GM21526 (cell line): ENCODE measurements around the gene DPP10.
"Not testable (repeated sequence)": the region's sequence is repeated elsewhere in the genome, so short reads cannot be mapped to it uniquely, and the experiment has no call there.

Source experiments
- ATAC-seq: cut with Tn5 transposase; IDR thresholded peaks from one replicate; pipeline ENCODE4 v1.9.1; 2021; ENCODE audit warnings: moderate library complexity; ENCODE audit not compliant: unreplicated experiment, low FRiP score

DPP10 gene

DNA sequence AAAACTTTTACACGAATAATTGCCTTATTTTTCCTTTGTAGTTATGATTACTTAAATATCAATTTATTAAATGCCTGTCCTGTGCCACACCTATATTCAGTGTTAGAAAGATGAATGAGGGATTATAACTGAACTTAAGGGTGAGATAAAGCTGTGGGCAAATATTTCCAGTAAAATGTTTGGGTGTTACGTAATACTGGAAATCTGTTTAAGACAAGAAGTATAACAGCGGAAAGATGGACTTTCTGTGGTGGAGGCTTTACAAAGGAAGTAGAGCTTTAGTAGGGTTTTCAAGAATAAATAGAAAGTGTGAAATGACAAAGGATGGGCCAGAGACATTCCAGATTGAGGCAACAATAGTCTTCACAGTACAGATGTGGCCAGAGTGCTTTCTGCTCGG, 927.0 kb downstream of the DPP10 start:
- no peak for ATAC-seq

DNA sequence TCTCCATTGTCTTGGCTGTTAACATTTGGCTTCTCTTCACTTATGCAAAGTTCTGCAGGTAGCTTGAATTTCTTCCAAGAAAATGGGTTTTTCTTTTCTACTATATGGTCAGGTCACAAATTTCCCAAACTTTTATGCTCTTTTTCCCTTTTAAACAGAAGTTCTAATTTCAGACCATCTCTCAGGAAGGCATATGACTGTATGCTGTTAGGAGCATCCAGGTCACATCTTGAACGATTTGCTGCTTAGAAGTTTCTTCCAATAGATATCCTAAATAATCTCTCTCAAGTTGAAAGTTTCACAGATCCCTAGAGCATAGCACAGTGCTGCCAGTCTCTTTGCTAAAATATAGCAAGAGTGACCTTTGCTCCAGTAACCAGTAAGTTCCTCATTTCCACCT, 932.5 kb downstream of the DPP10 start:
- ATAC-seq = no peak

DNA sequence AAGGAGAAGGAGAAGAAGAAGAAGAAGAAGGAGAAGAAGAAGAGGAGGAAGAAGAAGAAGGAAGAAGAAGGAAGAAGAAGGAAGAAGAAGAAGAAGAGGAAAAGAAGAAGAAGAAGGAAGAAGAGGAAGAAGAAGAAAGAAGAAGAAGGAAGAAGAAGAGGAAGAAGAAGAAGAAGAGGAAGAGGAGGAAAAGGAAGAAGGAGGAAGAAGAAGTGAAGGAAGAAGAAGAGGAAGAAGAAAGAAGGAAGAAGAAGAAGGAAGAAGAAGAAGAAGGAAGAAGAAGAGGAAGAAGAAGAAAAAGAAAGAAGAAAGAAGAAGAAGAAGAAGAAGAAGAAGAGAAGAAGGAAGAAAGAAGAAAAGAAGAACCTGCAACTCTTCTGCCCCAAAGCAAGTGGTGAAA, 942.0 kb downstream of the DPP10 start:
- ATAC-seq = no peak

DNA sequence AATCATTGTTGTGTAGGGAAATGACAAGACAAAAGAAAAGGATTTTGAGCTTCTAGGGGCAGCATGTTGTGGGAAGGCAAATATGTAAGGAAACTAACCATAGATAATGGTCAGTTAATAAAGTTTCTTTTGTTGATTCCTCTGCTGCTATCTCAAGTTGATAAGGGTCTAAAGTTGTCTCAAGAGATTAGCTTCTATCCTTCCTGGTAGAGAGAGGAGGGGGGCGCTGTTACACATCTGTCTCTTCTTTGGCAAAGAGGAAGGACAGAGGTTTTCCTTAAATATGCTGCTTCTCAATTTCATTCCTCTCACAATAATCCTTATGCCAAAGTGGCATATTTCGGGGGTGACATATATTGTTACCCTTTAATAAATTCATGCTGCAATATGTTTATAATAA, 944.0 kb downstream of the DPP10 start:
- ATAC-seq = no peak

DNA sequence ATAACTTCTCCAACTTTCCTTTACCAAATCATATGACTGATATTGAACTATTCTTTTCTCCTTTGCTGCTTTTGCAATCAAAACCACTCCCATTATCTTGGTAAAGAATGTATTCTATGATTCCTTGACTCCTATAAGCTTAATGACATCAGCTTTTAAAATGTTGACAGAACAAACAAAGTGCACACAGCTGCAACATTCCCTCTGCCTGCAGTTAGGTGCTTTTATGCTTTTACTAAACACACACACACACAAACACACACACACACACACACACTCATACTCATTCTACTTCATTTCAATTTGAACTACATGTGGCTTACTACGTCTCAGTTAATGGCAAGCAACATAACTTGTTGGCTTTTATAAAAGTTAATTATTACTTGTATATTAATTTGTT, 946.6 kb downstream of the DPP10 start:
- no peak for ATAC-seq

DNA sequence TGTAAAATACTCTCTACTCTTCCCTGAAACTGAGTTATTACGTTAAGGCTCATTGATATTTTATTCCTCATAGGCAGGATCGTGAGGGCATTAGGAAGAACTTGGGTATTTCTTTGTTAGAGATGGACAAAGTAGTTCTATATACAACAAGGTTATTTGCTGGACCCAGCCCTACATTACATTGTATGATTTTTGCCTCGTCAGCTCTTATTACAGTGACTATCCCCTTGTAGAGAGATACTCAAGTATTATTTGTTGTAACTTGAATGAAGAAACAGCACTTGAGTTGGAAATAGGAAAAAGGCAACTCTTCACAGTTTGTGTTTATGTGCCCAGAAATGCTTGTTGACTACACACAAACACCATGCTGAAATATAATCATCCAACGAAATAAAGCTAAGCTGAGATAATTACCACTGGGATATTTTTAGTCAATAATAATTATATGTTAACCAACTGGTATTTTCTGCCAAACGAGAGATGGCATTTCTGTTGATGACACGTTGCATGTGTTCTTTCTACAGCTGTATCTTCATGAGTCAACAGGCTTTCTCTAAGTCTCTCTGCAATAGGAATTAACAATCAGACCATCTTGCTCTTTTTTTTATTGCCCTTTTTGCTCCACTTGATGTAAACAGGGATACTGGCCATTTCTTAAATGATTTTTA, 947.6 kb downstream of the DPP10 start:
- ATAC-seq = no peak

DNA sequence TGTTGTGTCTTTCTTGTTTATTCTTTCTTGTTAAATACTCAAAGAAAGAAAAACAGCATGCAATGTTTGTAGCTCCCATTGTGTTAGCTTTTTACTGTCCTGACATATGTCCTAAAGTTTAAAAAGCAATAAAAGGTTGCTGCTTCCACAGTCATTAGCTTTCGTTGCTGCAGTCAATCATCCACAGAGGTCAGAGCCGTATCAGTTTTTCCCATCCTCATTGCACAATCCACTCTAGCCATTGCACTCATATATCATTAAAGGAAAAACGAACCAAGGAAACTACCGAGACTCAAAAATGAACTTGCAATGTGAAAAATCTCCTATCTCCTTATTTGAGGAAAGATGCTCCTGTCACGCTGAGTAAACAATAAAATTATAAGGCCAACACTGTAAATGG, 954.1 kb downstream of the DPP10 start:
- no peak for ATAC-seq

DNA sequence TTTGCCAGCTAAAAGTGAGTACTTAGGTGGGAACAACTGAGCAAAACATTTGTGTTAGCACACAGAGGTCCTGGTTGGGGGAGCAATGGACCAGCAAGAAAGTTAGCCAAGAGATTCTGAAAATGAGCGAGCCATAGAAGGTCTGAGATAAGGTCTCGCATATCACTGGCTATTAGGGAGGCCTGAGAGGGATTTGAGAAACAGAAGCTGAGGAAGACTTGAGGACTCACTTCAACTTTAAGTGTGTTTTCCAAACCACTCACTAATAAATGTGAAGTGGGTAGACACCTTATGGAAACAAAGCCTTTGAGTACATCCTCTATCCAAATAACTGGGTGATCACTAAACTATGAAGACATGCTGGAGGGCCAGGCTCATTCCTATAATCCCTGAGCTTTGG, 958.5 kb downstream of the DPP10 start:
- no peak for ATAC-seq

DNA sequence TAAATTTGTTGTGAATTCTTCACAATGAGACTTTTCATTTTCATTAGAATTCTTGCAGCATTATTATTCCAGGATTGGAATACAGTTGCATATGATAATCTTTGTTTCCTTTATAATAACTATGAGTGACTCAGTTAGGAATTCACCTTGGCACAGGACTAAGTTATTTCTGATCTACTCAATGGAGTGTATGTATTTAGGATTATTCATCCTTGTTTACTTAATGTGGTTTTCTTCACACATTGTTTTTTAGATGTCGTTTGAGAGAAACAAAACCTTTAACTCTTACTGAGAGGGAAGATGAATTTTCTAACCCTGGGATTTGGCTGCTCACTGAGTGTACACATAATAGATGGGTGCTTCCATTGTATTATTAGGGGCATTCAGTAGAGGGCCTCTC, 970.1 kb downstream of the DPP10 start:
- no peak for ATAC-seq

DNA sequence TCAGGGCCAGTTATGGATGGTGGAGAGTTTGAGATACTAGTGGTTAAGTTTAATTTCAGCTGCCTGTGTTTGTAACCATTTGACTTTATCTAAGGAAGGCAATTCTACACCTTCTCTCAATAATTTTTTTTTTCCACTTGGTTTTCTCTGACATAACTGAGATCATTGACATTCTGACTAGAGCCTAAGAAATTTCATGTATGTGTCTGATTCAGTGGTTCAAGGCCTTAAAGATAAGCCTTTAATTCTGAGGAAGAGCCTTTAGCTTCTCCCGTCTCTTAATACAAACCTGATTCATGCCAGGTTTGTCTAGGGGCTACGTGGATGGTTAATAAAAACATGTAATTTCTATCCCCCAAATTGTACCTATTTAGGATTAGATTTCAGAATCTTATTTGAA, 971.4 kb downstream of the DPP10 start:
- ATAC-seq = no peak

DNA sequence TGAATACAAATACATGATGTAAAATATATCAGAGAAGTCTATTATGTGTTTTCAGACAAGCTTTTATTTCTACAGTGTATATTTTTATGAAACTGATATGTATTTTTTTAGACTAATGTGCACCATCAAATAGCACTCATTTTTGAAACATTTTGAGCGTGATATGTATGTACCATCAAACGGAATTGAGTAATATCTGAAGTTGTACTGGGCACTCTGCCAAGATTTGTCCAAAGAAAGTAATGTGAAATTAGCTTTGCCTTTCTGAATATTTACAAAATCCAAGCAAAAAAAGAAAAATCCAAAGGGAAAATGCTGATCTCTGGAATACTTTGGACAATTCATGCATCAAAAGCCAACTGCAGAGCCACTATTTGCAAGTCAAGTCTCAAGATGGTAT, 972.0 kb downstream of the DPP10 start:
- ATAC-seq = no peak

DNA sequence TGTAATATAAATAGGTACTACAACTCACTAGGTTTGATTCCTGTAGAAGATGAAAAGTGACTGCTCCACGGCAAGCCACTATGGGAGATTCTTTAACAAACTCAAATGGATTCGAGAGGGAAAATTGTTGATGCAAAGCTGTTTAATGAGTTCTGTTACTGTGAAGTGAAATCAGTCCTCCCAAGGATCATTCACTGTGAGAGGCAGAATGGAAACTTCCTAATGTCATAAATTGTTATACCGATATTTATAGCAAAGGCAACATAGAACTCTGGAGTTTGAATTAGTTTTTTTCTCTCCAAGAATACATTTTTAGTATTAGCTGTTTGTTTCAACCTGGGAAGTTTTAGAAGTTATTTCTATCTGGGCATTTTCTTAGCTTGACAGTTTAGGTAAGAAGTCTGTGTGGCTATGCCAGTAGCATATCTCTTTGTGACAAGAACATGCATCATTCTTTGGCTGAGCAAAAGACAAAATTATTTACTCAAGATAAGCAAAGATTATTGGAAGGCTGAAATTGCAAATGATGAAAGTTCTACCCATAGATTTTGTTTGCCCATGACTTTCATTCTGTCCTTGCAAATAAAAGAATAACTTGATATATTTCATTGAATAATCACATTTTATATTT, 979.7 kb downstream of the DPP10 start:
- ATAC-seq = no peak

DNA sequence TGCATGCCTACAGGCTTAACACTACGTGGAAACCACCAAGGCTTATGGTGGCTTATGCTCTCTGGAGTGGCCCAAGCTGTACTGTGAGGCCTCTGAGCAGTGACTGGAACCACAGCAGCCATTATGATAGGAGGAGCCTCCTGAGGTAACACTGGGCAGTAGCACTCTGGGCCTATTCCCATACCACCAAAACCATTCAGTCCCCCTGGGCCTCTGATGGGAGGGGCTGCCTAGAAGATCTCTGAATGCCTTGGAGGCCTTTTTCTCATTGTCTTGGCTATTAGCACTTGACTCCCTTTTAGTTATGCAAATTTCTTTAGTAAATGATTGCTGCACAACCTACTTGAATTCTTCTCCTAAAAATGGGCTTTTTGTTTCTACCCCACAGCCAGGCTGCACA, 985.0 kb downstream of the DPP10 start:
- no peak for ATAC-seq

DNA sequence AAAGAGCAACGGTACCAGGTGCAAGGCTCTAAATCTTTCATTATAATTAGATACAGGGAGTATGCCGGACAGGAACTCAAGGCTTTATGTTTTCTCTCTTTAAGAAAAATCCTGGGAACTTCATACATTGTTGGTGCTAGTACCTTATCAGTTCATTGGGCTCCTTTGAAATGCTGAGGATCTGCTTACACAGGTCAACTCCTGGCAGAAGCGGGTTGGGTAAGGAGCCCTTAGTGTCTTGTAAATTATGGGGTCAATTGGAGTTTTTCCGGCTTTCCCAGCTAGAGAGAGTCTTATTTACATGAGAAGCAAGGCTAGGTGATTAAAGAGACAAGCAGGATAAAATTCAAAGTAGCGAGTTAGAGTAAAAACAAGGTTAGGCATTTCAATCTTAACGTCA, 998.3 kb downstream of the DPP10 start:
- not testable (repeated sequence) for ATAC-seq

DNA sequence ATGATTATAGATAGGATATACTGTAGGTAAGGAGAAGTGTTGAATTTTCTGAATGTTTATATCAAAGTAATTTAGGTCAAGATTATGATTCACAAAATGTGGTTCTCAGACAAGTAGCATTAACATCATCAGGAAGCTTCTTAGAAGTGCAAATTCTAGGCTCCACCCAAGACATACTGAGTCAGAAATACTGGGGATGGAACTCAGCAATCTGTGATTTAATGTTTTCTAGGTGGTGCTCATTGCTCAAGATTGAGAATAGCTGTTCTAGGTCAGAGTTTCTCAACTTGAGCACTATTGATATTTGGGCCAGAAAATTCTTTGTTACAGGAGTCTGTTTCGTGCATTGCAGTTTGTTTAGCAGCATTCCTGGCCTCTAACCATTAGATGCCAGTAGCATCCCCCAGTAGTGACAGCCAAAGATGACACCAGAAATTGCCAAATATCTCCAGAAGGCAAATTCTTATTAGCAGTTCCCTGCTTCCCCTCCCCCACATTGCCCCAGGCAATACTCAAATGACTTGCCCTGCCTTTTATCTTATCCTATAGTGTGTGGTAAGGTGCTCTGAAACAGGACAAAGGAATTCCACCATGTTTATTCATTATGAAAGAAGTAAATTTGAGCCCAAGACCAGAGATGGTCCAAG, 1001.2 kb downstream of the DPP10 start:
- no peak for ATAC-seq

DNA sequence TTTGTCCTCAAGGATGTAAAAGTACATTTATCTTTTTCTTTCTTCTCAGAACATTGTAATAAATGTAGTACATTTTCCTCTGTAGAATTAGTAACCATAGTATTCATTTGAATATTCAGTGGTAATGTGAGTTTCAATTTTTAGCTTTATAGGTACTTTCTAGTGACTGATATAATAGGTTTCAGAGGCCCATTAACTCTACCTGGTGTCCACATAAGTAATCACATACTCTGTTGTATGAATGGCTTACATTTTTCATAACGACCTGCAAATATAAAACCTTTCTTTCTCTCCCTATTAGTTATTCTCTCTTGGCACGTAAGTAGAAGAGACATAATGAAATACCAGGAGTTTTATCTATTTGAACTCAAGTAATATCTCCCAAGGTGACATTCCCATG, 1017.6 kb downstream of the DPP10 start:
- ATAC-seq = no peak

DNA sequence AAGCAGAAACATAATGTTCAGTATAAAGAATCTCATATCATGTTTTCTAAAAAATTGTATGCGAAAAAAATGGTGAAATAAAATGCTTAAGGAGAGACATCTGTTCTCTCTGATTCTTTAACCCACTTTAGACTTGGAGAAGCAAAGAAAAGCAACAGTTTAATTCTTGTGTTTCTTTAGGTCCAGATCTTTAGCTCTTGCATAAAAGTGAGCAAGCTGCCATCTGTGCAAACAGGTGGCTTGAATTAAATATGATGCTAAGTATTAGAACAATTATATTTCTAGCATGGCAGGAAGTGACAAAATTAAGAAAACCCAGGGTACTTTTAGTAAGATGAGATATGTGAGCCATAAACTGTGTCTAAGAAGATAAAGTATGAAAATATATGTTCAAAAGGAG, 1038.3 kb downstream of the DPP10 start:
- ATAC-seq = no peak

DNA sequence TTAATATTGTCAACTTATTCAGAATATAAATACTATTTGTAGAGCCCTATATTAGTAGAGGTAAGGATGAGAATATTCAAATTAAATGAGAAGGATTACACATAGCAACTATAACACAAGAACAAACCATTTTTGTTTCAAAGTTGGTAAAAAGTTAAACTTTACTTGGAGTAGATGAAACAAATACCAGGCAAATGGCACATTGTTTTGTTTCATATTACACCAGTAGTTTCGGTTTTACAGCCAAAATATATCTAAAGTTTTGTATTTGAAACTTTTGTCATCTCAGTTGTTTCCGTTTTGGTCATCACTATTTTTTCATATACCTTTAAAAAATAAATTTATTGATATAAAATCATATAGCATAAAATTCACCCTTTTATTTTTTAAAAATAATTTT, 1039.4 kb downstream of the DPP10 start:
- no peak for ATAC-seq

DNA sequence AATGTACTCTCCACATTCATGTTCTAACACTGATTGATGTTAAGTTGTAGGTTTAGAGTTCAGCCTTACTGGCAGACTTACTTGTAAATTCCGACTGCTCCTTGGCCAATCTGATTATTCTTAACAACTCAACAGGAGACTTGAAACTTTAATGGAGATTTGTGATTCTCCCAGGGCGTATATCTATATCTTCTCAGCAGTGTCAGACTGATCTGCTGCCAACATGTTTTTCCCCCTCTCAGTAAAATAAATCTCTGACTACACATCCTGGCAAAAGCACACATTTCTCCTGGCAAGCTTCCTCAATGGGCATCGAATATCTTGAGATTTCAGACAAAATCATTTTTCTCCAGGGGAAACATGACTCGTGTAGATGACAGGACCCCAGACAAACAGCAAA, 1041.2 kb downstream of the DPP10 start:
- no peak for ATAC-seq

DNA sequence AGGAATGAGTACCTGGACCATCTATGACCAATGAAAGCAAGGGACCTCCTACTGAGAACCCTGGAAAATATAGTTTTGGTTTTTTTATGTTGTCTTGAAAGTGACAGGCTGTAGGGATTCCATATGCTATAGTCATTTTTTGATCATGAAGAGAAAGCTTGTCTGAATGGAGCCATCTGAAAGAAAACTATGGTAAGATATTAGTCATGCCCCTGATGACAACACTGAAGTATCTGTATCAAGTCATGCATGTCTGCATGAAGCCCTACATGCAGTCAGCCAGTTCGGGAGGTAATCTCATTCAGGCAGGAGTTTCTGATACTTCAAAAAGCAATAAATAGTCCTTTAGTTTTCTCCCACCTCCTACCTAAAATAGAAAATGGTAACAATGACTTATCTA, 1042.0 kb downstream of the DPP10 start:
- no peak for ATAC-seq

DNA sequence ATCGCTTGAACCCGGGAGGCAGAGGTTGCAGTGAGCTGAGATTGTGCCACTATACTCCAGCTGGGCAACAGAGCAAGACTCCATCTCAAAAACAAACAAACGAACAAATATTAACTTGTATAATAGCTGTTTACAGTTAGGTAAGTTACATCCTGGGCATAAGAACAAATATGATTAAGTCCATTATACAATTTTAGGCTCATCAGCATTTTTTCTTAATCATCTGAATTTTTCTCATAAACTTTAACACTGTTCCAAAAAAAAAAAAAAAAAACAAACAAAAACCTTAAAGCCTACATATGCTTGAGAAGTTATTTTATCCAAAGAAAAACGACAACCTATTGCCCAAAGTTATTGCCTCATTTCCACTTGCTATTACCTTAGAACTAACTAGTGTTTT, 1042.5 kb downstream of the DPP10 start:
- no peak for ATAC-seq

DNA sequence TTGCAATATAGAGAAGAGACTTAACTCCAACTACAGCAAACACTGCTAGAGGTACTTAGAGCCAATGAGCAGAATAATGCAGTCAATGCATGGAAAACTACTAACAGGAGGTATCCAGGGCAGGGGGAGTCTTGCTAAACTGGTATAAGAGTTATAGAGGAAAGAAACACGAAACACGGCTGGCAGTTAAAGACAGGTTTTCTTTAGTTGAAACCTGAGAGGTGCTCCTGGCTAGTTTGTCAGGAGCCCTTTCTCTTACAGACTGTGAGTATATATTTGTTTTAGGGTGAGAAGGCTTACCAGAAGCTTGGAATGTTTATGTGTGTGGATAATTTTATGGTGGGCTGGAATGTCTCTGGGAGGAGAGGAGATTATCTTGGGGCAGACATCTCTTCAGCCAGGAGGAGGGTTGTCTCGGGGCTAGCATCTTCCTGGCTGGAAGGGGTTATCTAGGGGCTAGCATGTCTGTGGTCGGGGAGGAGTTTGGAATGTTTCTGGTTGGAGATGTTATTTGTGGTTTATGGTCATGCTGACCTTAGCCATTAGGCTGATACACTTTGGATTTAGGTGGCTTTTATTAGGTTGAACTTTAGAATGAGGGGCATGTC, 1048.8 kb downstream of the DPP10 start:
- ATAC-seq = no peak
